HG02970 (cell line): ENCODE data around the gene L3MBTL3.

Experiments
- ATAC-seq: cut with Tn5 transposase; IDR thresholded peaks from one replicate; pipeline ENCODE4 v1.9.1; 2021; ENCODE audit warnings: mild to moderate bottlenecking, moderate library complexity, moderate number of reproducible peaks; ENCODE audit not compliant: unreplicated experiment, low FRiP score

The L3MBTL3 gene

DNA sequence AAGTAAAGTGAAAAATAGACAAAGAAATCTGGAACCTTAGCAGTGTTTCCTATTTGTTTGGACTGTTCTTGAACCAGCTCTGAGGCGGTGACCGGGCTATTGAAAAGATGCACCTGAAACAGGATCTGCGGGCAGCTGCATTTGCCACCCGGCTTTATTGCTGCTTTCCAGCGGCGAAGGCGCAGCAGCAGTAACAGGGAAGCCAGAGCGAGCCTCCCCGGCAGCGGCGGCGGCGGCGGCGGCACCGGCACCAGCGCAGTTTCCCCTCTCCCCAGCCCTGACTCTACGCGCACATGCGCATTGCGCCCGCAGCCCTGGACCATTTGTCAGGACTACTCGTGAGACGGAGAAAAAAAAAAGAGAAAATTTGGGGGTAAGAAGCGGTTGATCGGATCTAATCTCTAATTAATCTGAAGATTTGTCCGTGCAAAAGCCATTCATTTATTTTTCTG, at the start of gene L3MBTL3:
L3MBTL3 (plus strand) TSS at position 290 of the 452 bp plus-strand sequence. CDS start 24,119 bp downstream, outside the sequence.
- peak; percentile 50 for ATAC-seq

DNA sequence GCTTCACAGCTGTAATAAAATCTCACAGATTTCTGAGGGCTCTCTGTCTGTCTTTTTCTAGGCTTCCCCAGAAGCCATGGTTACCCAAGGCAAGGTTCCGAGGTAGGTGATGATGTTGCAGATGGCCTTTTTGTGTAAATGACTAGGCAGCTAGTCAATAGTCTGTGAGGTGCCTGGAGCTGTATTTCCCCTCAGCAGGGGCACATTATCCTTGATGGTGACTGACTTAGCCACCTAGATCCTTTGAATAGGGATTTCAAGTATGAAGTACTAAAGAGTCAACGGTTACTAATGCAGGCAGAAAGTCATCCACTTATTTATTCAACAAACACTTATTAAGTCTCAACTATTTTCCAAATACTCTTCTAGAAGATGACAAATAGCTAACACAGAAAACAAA, 49.3 kb upstream of the L3MBTL3 start:
- no peak for ATAC-seq

DNA sequence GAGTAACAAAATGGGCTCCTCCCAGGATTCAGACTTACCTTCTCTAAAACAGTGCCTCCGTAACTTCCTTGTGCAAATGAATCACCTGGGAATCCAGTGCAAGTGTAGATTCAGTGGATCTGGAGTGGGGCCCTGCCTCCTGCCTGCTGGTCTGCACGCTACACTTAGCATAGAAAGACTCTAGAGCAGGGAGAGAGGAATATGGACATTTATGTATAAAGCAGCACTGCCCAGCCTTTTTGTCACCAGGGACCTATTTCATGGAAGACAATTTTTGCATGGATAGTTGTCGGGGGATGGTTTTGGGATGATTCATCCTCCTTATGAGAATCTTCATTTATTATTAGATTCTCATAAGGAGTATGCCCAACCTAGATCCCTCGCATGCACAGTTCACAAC, 42.3 kb upstream of the L3MBTL3 start:
- no peak for ATAC-seq

DNA sequence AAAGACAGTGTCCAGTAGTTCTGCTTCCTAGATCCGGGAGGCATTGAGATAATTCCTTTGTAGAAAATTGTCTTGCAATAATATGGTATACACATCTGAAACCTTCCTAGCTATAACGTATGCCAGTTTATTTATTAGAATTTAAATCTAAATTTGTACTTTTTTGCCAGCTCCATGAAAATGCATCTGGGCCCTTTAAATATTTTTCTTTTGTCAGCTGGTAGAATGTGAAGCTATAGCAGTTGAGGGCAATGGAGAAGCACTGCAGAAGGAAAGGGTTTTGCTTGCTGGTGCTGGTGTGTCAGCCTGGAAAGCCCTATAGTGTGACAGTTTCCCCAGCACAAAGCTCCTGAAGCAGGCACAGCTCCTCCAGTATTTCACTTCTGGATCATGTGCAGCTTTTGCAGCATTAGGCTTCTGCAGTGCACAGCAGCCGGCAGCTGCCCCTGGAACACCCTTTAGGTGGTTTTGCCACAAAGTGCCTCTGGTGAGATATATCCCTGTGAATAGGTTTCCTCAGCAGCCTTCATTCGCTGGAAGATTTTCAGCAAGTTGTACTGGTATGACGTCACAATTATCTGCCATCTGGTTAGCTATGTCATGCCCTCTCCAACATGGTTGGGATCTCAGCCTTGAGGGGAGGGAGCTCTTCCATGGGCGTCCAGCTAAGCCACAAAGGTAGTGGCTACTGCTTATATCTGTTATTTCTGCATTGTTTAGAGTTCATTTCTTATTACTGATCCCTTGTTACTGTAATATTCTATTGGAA, 40.0 kb upstream of the L3MBTL3 start:
- ATAC-seq, result no peak

DNA sequence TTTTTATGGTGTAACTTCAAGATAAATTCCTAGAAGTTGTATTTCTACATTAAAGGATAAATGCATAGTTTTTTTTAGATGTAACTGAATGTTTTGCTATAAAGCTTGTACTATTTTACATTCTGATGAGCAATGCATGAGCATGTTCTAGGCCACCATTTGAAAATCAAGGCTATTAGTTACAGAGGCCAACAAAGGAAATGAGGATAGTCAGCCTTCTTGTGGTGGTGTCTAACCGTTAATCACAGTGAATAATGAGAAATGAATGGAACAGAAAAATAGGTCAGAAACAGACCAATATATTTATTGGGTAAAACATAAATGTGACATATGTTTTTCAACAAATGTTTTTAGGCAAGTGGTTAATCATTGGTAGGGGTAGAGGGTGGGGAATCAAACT, 37.6 kb upstream of the L3MBTL3 start:
- no peak for ATAC-seq

DNA sequence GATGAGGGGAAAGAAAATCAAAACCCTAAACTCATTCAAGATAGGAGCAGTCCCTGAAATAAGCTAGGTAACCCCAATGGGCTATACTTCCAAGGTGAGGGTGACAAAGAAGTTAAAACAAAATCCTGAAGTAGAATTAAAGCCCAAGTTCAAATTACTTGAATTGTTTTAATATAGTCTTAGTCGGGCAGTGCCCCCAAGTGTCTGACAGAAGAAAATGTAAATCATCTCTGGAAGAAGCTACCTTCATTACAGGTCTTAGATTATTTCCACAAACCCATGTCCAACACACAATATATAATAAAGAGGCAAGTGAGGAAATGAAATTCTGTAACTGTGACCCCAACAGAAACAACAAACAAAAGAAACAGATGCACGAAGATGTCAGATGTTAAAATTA, 36.8 kb upstream of the L3MBTL3 start:
- no peak for ATAC-seq

DNA sequence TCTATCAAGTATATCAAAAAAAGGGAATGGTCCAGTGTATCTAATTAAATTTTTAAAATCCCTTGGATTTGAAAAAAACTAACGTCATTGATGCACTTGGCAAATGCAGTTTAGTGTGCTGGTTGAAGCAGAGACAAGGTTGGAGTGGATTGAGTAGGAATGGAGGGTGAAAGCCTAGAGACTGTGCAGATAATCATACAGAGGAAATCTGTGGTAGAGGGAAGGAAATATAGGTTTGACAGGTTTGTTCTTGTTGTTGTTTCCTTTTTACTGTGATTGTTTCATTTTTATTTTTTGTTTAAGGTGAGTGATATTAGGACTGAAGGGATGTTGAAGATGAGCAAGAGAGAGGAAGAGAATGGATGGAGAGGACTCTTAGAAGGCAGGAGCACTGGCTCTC, 29.0 kb upstream of the L3MBTL3 start:
- no peak for ATAC-seq

DNA sequence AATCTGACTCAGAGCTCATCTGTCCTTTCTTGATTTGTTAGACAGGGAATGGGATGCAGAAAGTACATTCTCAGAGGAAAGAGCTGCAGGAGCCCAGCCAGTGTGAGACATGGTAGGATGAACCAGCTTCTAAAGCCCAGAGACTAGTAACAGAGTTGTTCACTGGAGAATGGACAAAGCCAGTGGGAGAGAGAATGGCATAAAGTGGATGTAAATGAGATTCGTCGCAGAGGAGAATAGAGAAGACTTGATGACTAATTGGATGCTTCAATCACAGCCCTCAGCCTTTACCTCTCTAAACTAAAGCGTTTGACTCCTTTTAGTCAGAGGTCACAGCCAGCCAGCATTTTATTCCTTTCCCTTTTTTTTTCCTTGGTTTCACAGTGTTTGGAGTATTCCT, 25.5 kb upstream of the L3MBTL3 start:
- ATAC-seq, result no peak

DNA sequence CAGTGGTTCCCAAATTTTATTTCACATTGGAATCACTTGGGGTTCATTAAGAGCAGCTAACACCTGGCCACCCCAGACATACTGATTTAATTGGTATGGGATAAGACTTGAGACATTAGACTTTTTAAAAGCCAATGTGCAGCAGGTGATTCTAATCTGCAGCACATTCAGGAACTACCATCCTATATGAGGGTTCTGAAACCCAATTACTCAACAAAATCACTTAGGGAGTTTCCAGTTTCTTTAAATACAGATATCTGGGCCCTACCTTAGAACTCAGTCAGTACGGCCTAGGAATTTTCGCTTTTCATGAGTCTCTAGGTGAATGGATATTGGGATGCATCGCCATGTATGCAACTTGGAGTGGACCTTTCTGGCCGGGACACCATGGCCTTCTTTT, 24.0 kb upstream of the L3MBTL3 start:
- no peak for ATAC-seq

DNA sequence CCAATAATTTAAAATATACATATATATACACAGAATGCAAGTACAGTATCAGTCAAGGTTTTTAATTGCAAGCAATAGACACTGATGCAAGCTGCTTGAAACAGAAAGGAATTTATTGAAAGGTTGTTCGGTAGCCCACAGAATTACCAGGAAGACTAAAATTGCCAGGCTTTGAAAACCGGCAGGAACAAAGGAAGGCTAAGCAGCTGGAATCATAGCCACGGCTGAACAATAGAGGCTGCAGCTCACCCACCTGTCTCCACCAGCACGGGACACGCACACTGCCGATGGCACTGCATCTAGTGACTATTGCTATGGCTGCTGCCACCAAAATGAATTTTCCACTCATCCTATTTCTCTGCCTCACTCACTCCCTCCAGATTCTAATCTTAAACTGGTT, 22.0 kb upstream of the L3MBTL3 start:
- ATAC-seq, result no peak

DNA sequence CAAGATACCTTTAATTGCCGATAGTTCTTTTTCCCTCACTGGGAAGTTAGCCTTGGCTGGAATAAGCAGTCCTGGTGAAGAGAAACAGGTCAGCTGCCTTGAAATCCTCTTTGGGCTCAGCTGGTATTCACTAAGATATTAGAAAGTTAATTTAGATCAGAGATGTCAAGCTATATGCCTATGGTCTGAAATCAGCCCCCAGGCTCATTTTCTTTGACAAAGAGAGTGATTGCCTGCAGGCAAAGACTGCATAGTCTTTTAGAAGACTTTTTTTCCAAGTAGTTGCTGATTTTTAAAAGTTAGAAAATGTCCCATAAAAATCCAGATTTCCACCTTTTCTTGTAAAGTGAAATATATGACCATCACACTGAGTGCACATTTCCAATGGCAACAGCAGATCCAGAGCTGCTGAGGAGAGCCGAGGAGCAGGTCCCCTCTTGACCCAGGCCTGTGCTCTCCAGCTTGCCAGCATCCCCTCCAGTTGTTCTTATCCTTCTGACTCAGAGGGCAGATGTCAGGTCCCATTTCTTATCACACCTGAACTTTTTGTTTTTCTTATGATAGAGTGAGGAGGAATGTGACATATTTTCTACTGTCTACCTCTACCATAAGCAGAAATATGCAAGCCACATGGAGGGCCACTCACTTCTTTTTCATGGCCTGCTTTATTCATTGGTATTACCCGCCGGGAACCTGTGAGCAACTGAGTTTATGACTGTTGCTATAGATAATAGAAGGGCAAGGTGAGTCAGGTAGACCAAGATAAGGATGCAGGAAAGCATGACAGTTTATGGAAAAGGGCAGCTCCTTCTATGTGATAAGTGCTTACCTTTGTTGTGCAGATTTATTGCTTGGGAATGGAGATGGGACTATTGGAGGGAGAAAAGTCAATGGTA, 17.6 kb upstream of the L3MBTL3 start:
- no peak for ATAC-seq

DNA sequence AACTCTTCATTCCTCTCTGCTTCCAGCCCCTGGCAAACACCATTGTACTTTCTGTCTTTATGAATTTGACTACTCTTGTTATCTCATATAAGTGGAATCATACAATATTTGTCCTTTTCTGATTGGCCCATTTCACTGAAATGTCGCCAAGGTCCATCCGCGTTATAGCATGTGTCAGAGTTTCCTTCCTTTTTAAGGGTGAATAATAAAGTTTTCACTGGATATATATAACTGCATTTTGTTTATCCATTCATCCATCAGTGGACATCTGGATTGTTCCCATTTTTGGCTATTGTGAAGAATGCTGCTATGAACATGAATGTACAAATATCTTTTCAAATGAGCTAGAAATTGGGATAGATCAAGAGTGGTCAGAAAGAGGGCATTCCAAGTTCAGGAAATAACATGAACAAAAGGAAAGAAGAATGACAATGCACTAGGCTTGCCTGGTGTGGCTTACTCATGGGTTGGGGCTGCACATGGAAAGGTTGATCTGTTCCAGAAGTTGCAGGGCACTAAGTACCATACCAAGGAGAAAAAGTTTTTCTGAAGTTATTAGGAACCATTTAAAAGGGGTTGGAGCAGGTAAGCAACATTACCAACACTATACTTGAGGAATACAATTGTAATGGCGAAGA, 10.0 kb upstream of the L3MBTL3 start:
- no peak for ATAC-seq

DNA sequence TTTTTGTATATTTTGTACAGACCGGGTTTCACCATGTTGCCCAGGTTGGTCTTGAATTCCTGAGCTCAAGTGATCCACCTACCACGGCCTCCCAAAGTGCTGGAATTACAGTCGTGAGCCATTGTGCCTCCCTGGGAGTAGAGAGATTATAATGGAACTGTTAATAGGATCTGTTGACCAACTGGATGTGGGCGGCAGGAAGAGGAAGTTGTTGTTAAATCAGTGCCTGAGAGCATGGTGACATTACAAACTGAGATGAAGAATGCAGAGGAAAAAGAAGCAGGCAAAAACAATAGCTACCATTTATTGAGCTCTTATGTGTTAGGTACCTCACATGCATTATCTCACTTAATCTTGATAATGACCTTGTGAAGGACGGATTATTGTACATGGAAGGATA, 9.2 kb upstream of the L3MBTL3 start:
- ATAC-seq, result no peak

DNA sequence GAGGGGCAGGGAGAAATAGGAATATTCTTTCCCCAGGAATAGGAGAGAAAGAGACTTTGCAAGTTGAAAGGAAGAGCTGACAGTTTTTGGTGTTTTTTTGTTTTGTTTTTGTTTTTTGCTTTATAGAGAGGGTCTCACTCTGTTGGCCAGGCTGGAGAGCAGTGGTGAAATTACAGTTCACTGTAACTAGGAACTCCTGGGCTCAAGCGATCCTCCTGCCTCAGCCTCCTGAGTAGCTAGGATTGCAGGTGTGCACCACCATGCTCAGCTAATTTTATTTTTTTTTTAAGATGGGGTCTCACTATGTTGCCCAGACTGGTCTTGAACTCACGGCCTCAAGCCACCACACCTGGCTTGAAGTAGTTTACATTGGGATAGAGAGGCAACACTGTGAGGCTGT, 8.0 kb upstream of the L3MBTL3 start:
- no peak for ATAC-seq

DNA sequence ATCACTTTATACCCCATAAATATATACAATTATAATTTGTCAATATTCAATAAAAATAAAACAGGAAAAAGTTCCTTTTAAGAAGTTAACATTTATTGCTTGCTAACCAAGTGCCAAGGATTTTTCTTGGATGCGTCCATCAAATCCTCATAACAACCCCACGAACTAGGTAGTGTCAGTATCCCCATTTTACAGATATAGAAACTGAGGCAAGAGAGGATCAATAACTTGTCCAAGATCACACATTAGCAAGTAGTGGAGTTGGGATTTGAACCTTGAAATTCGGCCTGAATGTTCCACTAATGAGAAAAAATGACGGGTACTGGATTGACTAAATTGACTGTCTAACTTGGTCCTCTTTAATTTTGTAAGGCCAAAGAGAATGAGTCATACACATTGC, 5.7 kb upstream of the L3MBTL3 start:
- ATAC-seq, result no peak

DNA sequence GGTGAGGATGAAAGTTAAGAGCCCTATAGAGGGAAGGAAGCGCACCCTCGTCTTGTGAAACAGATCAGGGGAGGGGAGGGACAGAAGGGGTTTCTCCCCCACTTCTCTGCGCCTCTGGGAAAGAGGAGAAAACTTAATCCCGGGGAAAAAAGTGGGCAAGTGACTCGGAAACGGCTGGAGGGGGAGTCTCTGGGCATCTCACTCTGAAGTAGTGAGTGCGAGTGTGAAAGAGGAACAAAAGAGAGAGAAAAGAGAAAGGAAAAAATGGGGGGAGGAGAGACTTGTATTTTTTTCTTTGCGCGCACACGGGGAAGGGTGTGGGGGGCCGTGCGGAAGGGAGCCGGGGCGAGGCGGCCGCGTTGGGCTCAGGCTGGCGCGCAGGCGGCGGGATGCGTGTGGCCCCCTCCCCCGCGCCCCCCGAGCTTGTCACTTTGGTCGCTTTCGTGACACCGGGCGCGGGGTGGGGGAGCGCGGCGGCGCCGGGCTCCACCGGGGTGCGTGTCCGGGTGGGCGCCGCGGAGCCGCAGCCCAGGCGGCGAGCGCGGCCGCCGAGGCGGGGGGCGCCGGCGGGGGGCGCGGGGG, 454 bp downstream of the L3MBTL3 start:
- peak; percentile 19 for ATAC-seq

DNA sequence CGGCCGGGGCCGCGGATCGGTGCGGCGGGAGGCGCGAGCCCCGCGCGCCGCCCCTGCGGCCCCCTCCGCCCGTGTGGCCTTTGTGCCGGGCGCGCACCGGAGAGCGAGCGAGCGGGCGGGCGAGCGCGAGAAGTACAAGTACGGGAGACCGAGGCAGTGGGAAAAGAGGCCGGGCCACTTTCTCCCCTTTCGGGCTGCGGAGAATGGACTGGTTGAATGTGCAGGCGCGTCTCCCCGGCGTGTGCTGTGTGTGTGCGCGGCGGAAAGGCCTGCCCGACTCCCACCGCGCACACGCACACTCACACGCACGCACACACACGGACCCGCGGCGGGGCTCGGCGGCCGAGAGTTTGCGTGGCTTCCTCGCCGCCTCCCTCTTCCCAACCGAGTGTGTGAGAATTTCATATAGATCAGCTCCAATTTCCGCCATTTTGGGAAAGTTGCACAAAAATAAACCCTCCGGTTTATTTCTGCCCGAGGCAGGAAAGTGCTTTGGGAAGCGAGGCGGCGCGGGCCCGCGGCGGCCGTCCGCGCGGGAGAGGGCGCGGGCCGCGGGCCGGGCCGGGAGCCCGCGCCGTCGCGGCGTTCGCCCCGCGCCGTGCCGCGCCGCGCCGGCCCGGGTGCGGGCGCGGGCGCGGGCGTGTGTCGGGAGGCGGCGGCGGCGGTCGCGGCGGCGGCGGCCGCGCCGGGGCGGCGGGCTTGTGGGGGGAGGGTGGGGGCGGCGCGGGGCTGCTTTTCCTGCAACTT, 1.1 kb downstream of the L3MBTL3 start:
- peak; percentile 23 for ATAC-seq

DNA sequence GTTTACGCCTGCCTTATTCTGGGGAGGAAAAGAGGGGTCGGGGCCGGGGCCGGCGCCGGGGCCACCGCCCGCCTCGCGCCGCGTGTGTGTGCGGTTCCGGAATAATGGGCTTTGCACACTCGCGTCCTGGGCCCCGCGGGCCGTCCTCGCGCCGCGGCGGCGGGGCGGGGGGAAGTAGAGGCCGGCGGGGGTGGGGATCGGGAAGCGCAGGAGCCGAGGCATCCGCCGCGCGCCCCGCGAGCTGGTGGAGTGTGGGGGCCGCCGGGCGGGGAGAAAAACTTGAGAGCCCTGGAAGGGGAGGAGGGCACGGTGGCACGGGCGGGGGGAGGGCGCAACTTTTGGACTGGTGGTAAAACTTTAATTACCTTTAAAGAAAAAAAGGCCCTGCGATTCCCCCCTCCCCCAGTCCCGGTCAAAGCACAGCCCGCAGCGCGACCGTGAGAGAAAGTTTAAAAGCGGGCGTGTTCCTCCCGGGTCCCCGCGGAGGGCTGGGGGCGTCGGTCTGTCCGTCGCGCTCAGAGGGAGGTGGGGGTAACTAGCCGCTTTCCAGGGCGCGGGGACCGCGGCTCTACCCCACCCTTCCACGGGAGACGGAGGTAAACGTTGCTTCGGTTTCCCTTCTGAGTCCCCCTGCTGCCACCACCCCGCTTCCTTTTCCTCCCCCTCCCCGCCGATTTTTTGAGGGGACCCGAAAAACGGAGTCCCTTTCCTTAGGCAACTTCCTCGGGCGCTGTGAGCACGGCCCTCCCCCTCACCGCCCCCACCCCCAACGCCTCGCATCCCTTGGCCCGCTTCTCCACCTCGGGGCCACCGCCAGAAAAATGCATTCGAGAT, 1.9 kb downstream of the L3MBTL3 start:
- ATAC-seq, result no peak

DNA sequence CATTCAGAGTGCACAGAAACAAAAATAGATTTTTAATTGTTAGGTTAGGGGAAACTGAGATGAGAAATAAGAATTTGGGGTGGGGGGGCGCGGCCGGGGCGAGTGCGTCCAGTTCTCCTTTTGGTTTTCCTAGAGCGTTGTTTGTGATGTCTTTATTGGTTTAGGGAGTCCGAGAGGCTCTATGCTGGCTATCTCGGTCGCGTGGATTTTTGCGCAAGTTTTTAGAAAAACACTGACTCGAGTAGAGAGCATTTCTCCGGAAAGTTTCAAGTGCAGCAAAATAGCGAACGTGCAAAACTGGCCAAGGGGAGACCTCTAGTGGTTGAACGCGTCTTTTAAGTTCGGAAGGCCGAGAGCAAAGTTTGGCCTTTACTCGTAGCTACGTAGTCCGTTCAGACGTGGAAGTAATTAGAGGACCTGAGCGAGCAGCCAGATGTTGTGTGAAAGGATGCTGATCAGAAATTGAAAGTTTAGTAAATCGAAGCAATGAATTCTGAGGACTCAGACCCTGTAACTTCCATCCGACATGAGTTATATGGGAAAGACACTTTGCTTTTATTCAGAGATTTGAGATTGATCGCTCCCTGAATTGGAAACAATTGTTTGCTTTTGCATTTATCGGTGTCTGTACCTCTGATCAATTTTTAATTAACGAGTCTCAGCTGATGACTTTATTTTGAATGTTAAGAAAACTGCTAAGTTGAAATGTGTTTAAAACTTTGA, 2.7 kb downstream of the L3MBTL3 start:
- peak; percentile 50 for ATAC-seq
